ENCODE measurements around the gene C1RL. TPM values are rescaled to one million over a fixed set of nuclear protein-coding genes. Genes with fewer than 3 reads are reported as not detected.
A peak's percentile ranks its signal among the peaks of the same experiment; 100 is the strongest.

Gene C1RL
- total and polyA plus RNA-seq, 8 donors = 55.4 to 72.7 (median 63.8) TPM

GRCh38 chr12:7096006-7096932 lies 12.7 kb downstream of the C1RL start:
- intact Hi-C loops (cut with DNase I) = loop anchor here in 1 of 2 donors (10.0 kb wide), 1 partner anchor 171 kb away; the partner anchor contains the start of gene ATN1
- Histone ChIP-seq H3K27ac (no peak overlapping the region), H3K4me1 (peaks cover 0 to 20% of the 10 kb centered on the region in 2 donors), H3K4me3 (no peak overlapping the region), H3K36me3 (peaks cover 0 to 49% of the 10 kb centered on the region in 2 donors), H3K27me3 (no peaks in the 10 kb centered on the region), H3K9me3 (no peaks in the 10 kb centered on the region)
- peak; percentile 41 for ATAC-seq
- no peak for TF ChIP-seq CTCF (IDR thresholded peaks at IDR 0.05)
- no peak for DNase-seq

GRCh38 chr12:7093892-7094291 lies 15.1 kb downstream of the C1RL start:
- no peak overlapping the region for H3K27ac ChIP-seq
- intact Hi-C loops (cut with DNase I) = loop anchor here in 1 of 2 donors (10.0 kb wide), 1 partner anchor 169 kb away; the partner anchor contains the start of gene ATN1
- no peak for ATAC-seq
- H3K27me3 ChIP-seq = no peaks in the 10 kb centered on the region
- H3K4me3 ChIP-seq = no peak overlapping the region
- no peak for TF ChIP-seq CTCF (IDR thresholded peaks at IDR 0.05)
- H3K36me3 ChIP-seq = peaks cover 0 to 35% of the 10 kb centered on the region in 2 donors
- DNase-seq = no peak
- H3K9me3 ChIP-seq = no peaks in the 10 kb centered on the region
- peaks cover 0 to 20% of the 10 kb centered on the region in 2 donors for H3K4me1 ChIP-seq

DNA sequence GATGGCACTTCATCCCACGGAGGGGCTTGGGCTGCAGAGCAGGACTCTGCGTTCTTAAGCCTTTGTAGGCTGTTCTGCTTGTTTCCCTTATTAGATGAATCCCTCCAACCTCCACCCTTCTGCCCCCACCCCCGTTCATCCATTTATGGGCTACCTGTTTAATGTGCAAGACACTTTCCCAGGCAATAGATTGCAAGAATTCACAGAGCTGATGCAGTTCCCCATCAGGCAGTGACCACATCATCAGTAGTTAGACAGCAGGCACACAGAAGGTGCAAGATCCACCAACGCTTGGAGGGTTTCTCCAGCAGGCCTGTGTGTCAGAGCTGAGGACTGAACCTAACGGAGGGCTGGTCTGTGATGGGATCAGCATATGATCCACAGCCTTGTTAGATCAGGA lies 15.5 kb downstream of the C1RL start:
- intact Hi-C loops (cut with DNase I) = loop anchor here in 1 of 2 donors (10.0 kb wide), 1 partner anchor 169 kb away; the partner anchor contains the start of gene ATN1
- no peak for DNase-seq
- no peak for ATAC-seq
- no peak overlapping the region for H3K27ac ChIP-seq
- no peaks in the 10 kb centered on the region for H3K27me3 ChIP-seq
- H3K4me3 ChIP-seq = no peak overlapping the region
- no peaks in the 10 kb centered on the region for H3K9me3 ChIP-seq
- TF ChIP-seq CTCF (IDR thresholded peaks at IDR 0.05) = no peak
- peaks cover 0 to 20% of the 10 kb centered on the region in 2 donors for H3K4me1 ChIP-seq
- peaks cover 0 to 34% of the 10 kb centered on the region in 2 donors for H3K36me3 ChIP-seq

GRCh38 chr12:7092986-7093460 lies 16.0 kb downstream of the C1RL start:
- H3K4me3 ChIP-seq = no peak overlapping the region
- H3K27ac ChIP-seq = peak overlapping the region; percentile 47 to 77
- no peak for TF ChIP-seq CTCF (IDR thresholded peaks at IDR 0.05)
- no peaks in the 10 kb centered on the region for H3K27me3 ChIP-seq
- H3K4me1 ChIP-seq = peaks cover 0 to 20% of the 10 kb centered on the region in 2 donors
- DNase-seq (no peak), ATAC-seq (no peak)
- H3K36me3 ChIP-seq = peaks cover 0 to 34% of the 10 kb centered on the region in 2 donors
- intact Hi-C loops (cut with DNase I) = loop anchor here in 1 of 2 donors (10.0 kb wide), 1 partner anchor 168 kb away; the partner anchor contains the start of gene ATN1
- no peaks in the 10 kb centered on the region for H3K9me3 ChIP-seq

All from left lung (tissue), 10 donors.